ENCODE results near the gene KCNAB1. TPM values are rescaled to one million over a fixed set of nuclear protein-coding genes. Genes with fewer than 3 reads are reported as not detected.

KCNAB1 gene
- total RNA-seq, 4 donors from 2014 or later = 1.6 to 2.9 (median 2.3) TPM

GRCh38 chr3:156413293-156413892 is 293.0 kb downstream of the KCNAB1 start:
- no peak for DNase-seq (ENCODE audit: low spot score in 2 of 2)
- WGBS, 2 donors = 75 to 84% methylated on average over 4 of the region's 4 CpGs
- TF ChIP-seq CTCF (IDR thresholded peaks at IDR 0.05) (no peak), POLR2A (IDR thresholded peaks at IDR 0.05) (no peak)
- no peak overlapping the region for H3K4me3 ChIP-seq (ENCODE audit: low read depth, poor library complexity, severe bottlenecking)
- intact Hi-C loops (cut with DNase I; ENCODE audit: low total_unique reads) = no loop called here

GRCh38 chr3:156416846-156417558 is 296.6 kb downstream of the KCNAB1 start:
- no peak overlapping the region for H3K4me3 ChIP-seq (ENCODE audit: low read depth, poor library complexity, severe bottlenecking)
- no peak for TF ChIP-seq POLR2A (IDR thresholded peaks at IDR 0.05)
- no peak for TF ChIP-seq CTCF (IDR thresholded peaks at IDR 0.05)
- 81 to 89% methylated on average over 3 of the region's 3 CpGs for WGBS, 2 donors
- DNase-seq (ENCODE audit: low spot score in 2 of 2) = no peak
- intact Hi-C loops (cut with DNase I; ENCODE audit: low total_unique reads) = no loop called here

GRCh38 chr3:156417559-156418132 is 297.3 kb downstream of the KCNAB1 start:
- TF ChIP-seq POLR2A (IDR thresholded peaks at IDR 0.05) (no peak), CTCF (IDR thresholded peaks at IDR 0.05) (no peak)
- intact Hi-C loops (cut with DNase I; ENCODE audit: low total_unique reads) = no loop called here
- no peak for DNase-seq (ENCODE audit: low spot score in 2 of 2)
- 68 to 72% methylated on average over 4 of the region's 4 CpGs for WGBS, 2 donors
- no peak overlapping the region for H3K4me3 ChIP-seq (ENCODE audit: low read depth, poor library complexity, severe bottlenecking)

DNA sequence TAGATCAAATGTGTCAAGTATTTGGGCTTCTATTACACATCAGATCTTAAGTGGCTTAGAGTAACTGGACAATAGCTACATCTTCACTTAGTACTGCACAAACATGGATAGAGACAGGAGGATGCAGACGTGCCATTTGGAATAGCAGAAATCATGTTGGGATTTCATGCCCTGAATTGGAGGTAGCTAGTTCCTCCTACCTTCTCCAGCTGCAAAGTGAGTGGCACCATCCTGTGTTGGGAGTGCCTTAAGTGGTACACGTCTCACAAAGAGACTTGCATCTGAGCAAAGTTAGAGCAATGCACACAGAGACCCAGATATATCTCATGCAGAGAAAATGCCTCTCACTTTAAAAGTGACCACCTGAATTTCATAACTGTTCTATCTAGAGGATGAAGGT is 298.1 kb downstream of the KCNAB1 start:
- no peak for DNase-seq (ENCODE audit: low spot score in 2 of 2)
- WGBS, 2 donors = 84 to 89% methylated on average over 2 of the region's 2 CpGs
- intact Hi-C loops (cut with DNase I; ENCODE audit: low total_unique reads) = no loop called here
- TF ChIP-seq CTCF (IDR thresholded peaks at IDR 0.05) = no peak
- TF ChIP-seq POLR2A (IDR thresholded peaks at IDR 0.05) = no peak
- no peak overlapping the region for H3K4me3 ChIP-seq (ENCODE audit: low read depth, poor library complexity, severe bottlenecking)

GRCh38 chr3:156421534-156421933 is 301.2 kb downstream of the KCNAB1 start:
- no peak for DNase-seq (ENCODE audit: low spot score in 2 of 2)
- WGBS, 2 donors = 90 to 95% methylated on average over 4 of the region's 4 CpGs
- TF ChIP-seq POLR2A (IDR thresholded peaks at IDR 0.05) = no peak
- TF ChIP-seq CTCF (IDR thresholded peaks at IDR 0.05) = no peak
- intact Hi-C loops (cut with DNase I; ENCODE audit: low total_unique reads) = no loop called here
- H3K4me3 ChIP-seq (ENCODE audit: low read depth, poor library complexity, severe bottlenecking) = no peak overlapping the region

Data from lower leg skin (tissue), 4 donors.